ENCODE data around the gene DDX54.

Gene DDX54

GRCh38 chr12:113185180-113186032, at the start of gene DDX54, which contains the start of gene RITA1:
TSS of gene DDX54 (minus strand) at chr12:113185478. CDS start at chr12:113185451, 27 bp downstream.
TSS of gene RITA1 (plus strand) at chr12:113185721. CDS start at chr12:113186747, 1,026 bp downstream.
- peak; percentile 50 to 85 for DNase-seq

DNA sequence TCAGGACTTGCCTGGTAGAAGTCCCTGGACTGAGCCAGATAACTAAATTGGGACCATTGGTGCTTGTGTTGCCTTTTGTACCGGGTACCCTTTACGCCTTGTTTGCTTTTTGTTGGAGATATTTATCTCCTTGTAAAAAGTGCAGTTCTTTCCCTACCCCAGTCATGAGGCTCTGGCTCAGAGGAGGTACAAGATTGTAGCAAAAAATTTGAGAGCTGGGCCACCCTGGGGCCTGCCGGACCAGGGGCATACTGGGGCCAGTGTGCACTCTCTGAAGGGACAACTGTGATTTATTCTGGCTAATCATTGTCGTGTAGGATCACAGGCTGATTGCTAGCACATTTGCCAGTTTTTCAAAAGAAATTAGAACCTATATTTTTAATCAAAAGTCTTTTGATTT, 49.2 kb upstream of the DDX54 start:
- no peak for DNase-seq

DNA sequence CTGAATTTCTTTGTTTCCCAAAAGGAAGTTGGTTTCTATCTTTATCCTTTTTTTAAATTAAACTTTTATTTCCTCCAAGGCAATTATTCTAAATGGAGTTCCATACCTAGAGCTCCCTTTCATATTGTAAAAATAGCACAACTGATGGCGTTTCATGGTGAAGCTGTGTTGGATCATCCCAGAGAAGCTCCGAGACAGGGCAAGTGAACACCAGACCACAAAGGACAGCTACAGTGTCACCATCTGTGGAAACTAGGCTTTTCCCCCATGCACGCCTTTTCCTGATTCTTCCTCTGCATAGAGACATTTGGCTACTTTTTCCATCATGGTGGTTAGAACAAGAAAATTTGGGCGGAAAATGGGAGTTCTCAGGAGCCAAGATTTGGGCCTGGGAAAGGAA, 48.7 kb upstream of the DDX54 start:
- DNase-seq, result no peak

DNA sequence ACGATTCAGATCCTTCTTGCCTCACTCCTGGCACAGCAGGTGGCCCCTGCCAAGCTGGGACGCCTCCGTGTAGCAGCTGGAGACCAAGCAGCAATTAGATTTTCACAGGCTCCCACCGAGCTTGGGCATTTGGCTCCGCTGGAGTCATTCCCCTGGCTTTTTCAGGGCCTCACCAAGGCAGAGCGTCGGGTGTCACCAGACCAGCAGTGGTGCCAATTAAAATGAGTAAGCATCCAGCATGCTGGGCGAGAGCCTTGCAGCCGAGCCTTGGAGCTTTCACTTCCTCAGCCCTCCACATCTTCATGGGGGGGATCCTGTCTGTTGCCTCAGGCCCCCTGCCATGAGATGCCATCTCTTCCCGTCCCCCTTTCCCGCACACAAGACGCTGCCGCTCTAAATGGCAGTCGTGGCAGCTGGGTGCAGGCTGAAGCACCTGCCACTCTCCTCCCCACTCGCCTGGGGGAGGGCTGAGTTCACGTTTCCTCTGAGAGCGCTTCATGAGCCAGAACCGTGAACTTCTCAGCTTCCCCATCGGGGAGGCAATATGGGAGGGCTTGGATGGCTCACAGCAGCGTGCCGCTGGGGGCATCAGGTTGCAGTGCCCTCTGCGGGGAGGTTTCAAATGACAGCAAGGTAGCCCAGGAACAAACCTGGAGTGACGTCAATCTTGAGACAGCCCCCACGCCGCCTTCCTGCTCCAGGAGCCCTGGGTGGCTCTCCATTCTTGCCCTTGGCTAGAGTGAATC, 47.7 kb upstream of the DDX54 start:
- peak; percentile 75 to 94 for DNase-seq

GRCh38 chr12:113232089-113232839, 47.0 kb upstream of the DDX54 start:
- peak in 1 of 2 experiments; percentile 65 for DNase-seq

DNA sequence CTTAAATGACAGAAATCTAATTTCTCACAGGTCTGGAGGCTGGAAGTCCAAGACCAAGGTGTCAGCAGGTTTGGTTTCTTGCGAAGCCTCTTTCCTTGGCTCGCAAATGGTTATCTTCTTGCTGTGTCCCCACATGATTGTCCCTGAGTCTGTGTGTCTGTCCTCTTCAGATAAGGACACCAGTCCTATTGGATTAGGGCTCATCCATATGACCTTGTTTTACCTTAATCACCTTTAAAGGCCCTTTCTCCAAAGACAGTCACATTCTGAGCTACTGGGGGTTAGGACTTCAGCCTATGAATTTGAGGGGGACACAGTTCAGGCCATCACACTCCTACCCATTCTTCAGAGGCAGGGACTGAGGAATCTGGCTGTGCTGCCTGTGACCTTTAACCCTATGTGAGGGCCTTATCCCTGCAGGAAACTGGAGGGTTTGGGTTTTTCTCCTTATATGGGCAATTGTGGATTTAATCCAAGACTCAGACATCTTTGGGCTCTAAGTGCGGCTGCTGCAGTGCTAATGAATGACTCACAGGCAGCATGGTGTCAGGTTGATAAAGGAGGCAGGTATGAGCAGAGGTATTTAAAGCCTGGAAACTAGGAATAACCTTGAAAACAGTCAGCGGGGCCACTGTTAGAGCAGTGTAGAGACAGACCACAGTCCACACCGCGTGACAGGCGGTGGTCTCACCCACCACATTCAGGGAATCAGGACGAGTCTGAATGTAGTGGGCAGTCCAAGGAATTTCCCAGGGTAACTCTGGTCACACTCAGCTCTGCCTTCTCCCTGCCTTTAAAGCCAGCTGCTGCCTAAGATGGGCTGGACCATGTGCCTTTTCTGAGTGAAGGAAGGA, 46.2 kb upstream of the DDX54 start:
- peak in 1 of 2 experiments; percentile 24 for DNase-seq

DNA sequence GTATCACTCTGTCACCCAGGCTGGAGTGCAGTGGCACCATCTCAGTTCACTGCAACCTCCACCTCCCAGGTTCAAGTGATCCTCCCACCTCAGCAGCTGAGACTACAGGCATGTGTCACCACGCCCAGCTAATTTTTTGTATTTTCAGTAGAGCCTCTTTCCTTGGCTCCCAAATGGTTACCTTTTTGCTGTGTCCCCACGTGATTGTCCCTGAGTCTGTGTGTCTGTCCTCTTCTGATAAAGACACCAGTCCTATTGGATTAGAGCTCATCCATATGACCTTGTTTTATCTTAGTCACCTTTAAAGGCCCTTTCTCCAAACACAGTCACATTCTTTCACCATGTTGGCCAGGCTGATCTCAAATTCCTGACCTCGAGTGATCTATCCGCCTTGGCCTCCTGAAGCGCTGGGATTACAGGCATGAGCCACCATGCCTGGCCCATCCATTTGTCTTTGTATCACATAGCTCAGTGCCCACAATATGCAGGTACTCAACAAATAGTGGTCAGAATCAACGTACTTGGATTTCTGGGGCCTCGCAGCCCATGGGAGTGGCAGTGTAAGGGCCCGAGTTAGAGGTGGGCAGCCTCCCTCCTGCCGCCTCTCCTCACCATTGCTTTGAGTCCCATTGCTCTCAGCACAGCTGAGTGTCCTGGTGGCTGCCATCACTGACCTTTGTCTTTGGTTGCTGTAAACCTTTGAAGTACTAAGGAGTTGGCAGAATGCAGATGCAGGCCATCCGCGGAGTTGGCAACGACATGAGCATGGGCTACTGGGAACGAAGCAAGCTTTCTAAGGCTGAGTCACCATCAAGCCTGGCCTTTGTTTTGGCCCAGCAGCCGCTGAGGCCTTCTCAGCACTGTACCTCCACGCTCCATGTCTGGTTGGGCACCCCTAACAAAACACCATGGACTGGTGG, 45.3 kb upstream of the DDX54 start:
- DNase-seq, result peak in 1 of 2 experiments; percentile 57

- no peak for DNase-seq
Observed at GRCh38 chr12:113228394-113229028, 43.2 kb upstream of the DDX54 start.

GRCh38 chr12:113227686-113228391, 42.6 kb upstream of the DDX54 start:
- DNase-seq, result no peak

DNA sequence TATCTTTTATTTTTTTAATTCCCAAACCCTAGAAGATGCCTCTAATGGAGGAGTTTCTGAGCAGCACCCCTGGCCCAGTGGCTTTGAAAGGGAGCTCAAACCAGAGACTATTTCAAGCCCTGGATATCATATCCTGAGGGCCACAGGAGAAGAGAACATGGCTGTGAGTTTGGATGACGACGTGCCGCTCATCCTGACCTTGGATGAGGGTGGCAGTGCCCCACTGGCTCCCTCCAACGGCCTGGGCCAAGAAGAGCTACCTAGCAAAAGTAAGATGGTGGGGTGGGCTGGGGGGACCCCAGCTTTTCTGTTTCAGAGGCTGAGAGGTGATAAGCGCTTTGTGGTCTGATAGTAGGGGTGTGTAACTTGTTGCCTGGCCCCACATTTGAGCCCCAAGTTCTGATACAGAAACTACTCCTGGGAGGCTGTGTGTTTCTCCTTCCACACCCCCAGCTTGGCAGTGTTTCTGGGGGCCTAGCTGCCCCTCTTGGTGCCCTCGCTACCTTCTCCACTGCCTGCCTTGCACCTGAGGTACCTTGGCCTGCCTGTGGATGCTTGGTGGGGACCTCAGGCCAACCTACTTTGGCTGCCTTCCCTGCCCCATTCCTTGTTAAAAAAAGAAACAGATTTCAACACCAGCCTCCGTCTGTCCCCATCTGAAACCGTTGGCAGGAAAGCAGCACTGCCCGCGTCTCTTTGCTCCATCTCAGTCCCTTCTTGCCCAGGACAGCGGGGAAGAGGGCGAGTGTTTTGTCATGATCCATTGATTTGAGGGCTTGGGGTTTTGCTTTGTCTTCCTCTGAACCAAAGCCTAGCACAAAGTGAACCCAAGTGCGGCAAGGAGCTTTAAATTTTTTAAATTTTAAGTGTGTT, 41.7 kb upstream of the DDX54 start:
- peak in 1 of 2 experiments; percentile 63 for DNase-seq

GRCh38 chr12:113224955-113225354, 39.7 kb upstream of the DDX54 start:
- DNase-seq, result no peak

DNA sequence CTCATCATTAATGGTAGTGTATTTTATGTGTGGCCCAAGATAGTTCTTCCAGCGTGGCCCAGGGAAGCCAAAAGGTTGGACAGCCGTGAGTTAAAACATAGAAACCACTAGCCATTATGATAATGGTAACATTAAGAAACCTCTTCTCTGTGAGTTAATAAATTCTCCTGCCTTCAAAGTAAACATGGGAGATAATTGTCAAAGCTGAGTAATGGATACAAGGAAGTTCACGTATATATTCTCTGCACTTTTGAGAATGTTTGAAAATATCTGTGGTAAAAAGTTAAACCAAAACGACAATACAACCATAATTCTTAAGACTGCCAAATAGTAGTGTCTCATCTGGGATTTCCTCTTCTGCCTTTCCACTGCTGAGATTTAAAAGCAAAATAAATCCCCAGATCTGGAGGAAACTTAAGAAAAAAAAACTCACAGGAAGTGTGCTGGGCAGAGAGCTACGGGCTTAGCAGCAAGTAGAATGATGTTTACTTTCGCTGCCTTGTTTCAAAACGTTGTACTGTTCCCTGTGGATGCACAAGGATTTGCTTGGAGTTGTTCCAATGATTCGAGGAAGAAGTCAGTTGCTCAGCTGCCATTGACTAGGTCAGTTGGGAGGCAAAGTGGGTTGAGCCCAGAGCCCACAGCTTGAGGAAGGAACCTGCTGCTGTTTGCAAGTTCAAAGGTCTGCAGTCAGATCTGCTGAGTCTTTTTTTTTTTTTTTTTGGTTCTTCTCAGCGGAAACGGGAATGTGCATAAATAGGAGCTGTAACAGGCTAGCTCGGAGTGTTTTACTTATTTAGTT, 37.7 kb upstream of the DDX54 start:
- peak in 1 of 2 experiments; percentile 86 for DNase-seq

DNA sequence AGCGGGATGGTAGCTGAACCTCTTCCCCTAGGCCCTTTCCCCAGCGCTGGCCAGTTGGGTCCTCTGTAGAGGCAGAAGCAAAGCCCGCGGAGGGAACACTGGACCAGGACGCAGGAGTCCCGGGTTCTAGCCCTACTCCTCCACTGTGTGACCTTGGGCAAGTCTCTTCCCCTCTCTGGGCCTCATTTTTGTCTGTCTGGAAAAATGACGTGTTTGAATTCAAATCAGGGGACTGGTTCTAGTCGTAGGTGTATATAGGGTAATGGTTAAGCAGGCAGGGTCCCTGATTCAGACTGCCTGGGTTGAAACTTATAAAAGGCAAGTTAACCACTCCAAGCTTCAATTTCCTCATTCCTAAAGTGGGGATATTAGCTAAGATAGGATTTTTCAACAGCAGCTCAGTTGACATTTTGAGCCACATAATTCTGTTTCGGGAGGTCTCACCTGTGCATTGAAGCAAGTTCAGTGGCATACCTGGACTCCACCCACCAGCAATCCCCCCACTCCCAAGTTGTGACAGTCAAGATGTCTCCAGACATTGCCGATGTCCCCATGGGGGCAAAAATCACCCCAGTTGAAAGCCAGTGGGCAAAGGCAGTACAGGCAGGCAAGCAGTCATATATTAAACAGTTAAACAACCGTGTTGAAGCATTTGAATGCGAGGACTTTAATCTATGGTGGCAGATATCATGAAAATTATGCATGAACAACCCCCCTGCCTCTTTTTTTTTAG, 36.9 kb upstream of the DDX54 start:
- DNase-seq, result no peak

DNA sequence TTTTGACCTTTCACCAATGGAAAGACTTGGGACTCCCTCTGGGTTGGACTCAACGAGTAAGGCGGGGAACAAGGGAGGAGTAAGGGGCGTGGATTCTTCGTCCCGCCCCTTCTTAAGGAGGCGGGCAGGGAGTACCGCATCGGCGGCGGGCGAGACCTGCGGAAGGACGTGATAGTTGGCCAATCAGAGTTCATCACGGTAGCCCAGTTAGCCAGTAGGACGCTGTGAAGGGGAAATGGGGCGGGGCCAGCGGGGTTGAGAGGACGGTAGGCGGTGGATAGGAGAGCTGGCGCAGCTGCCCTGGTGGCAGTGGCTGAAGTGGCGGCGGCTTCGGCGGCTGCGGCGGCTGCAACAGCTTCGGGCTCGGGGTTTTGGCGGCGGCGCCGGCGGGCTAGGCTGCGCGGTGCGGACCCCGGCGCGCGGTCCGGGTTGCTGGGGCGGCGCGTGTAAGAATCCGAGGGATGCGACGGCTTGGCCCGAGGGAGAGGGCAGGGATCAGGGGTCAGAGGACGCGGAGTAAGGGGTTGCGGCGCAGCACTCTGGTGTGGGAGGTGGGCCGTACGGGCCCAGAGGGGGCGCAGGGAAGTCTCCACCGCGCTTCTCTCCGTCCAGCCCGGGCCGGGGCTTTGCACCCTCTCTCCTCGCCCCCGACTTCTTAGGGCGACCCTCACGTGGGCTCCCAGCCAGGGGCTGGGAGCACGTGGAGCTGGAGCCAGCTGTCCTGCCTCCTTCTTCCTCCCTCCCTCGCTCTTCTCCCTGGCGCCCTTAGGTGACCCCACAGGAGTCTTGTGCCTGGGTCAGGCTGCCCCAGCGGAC, 36.1 kb upstream of the DDX54 start, which contains the start of gene TPCN1:
Gene TPCN1 (plus strand): TSS at position 284 of the 816 bp plus-strand sequence. CDS start 5,389 bp downstream, outside the sequence.
- DNase-seq, result peak; percentile 99 to 100

DNA sequence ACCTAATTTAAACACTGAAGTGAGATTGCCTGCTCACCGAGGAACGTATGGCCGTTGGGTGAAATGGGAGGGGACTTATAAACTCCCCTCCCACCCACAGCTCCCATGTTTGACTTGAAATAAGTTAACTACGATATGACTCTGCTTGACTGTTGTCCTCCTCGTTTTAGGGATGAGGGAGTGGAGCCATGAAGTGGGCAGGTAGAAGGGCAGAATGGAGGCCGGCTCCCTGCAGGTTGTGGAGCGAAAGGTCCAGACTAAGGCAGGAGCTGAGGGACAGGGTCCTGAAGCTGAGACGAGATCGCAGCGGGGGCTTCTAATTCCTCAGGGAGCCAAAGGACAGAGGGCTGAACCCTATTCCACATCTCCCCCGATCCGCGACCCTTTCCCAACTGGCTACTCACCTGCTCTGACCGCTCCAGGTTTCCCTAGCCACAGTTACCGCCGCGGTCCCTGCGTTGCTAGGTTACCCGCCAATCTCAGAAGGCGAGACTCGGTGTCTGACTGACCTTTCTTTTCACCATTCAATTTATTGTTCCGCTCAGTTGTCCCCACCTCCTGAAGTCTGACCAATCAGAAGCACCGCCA, 35.4 kb upstream of the DDX54 start:
- DNase-seq, result no peak

GRCh38 chr12:113216027-113216426, 30.7 kb upstream of the DDX54 start:
- no peak for DNase-seq
